Measurements from ENCODE around the gene RAB4A.
A peak's percentile ranks its signal among the peaks of the same experiment; 100 is the strongest.

The RAB4A gene

GRCh38 chr1:229270547-229271447, at the start of gene RAB4A:
TSS of gene RAB4A (plus strand) at chr1:229271111. CDS start at chr1:229271340, 229 bp downstream.
- peak; percentile 98 for DNase-seq (ENCODE audit: low spot score)
- no peak for TF ChIP-seq CTCF (IDR thresholded peaks at IDR 0.05; ENCODE audit: extremely low read depth, missing control alignments)

GRCh38 chr1:229222081-229222480, 48.8 kb upstream of the RAB4A start:
- TF ChIP-seq CTCF (IDR thresholded peaks at IDR 0.05; ENCODE audit: extremely low read depth, missing control alignments), result no peak
- no peak for DNase-seq (ENCODE audit: low spot score)

GRCh38 chr1:229223498-229223897, 47.4 kb upstream of the RAB4A start:
- no peak for TF ChIP-seq CTCF (IDR thresholded peaks at IDR 0.05; ENCODE audit: extremely low read depth, missing control alignments)
- DNase-seq (ENCODE audit: low spot score), result no peak

- no peak for DNase-seq (ENCODE audit: low spot score)
- TF ChIP-seq CTCF (IDR thresholded peaks at IDR 0.05; ENCODE audit: extremely low read depth, missing control alignments), result no peak
Measured at GRCh38 chr1:229224308-229224707, 46.6 kb upstream of the RAB4A start.

DNA sequence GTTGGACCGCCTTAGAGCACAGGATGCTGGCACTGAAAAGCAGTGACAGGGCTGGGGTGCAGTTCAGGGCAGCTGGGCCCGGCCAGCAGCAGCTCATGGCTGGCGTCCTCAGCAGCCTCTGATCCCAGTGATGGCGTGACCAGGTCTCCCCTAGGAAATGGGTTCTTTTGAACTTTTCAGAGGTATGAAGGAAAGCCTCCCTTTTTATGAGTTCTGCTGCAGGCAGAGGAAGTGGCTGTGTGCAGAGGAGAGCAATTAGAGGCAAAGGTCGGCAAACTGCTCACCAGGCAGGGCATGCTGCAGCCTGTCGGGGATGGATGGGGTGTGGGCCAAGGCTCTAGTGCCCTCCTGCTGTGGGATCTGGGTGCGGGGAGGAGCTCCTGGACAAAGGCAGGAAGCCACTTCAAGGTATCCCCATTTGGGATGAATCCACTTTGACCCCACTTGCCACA, 45.6 kb upstream of the RAB4A start:
- DNase-seq (ENCODE audit: low spot score), result no peak
- TF ChIP-seq CTCF (IDR thresholded peaks at IDR 0.05; ENCODE audit: extremely low read depth, missing control alignments), result no peak

DNA sequence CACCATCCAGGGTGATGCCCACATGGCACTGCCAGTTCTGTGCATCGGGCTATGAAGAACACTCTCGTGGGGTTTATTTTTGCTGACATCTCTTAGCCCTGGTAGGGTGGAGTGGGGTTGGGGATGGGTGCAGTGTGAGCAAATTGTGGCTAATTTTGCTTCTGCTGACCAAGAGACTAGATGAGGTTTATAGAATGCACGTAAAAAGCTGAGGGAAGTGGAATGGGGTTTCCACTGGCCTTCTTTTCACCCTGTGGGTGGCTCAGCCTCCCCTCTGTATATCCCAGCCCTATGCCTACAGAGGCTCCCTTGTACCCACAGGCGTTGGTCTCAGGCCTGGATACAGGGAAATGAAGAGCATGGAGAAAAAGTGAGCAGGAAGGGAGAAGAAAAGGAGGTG, 44.1 kb upstream of the RAB4A start:
- DNase-seq (ENCODE audit: low spot score), result no peak
- TF ChIP-seq CTCF (IDR thresholded peaks at IDR 0.05; ENCODE audit: extremely low read depth, missing control alignments), result no peak

GRCh38 chr1:229227298-229227919, 43.5 kb upstream of the RAB4A start:
- DNase-seq (ENCODE audit: low spot score), result peak; percentile 71
- TF ChIP-seq CTCF (IDR thresholded peaks at IDR 0.05; ENCODE audit: extremely low read depth, missing control alignments), result peak; percentile 69

Data from GM20000 (cell line).